GM10248 (cell line): ENCODE data around the gene GABBR2.

Source experiments
- CTCF ChIA-PET: fragments of 300-600 bp; sonication (Branson Sonifier 250); formaldehyde crosslinking; extraction: SDS; loops from one replicate; lab custom pipeline; 2021; ENCODE audit warnings: antibody characterized with exemption; lab: Yijun Ruan, JAX
- POLR2A ChIA-PET: fragments of 350-650 bp; sonication (Branson Sonifier 250); formaldehyde crosslinking; extraction: SDS; loops from one replicate; lab custom pipeline; 2020; ENCODE audit warnings: antibody characterized with exemption; lab: Yijun Ruan, JAX
- DNase-seq: peaks from one replicate; pipeline ENCODE4 v3.0.0; 2012; ENCODE audit errors: extremely low spot score
- CTCF ChIP-seq: IDR thresholded peaks from 2 replicates; pipeline ENCODE4 v1.5.1; 2012; ENCODE audit warnings: mild to moderate bottlenecking, low read depth; ENCODE audit errors: extremely low read depth, missing control alignments, control extremely low read depth

Gene GABBR2

GRCh38 chr9:98409719-98410118, 299.0 kb downstream of the GABBR2 start:
- no peak for TF ChIP-seq CTCF
- no peak for DNase-seq
- CTCF ChIA-PET = interaction anchor here (1.3 to 1.4 kb wide), 3 partner anchors 10 to 30 kb away, joined by 3 read pairs; no protein-coding TSS in a partner anchor
- POLR2A ChIA-PET = no interaction called here

GRCh38 chr9:98406469-98406868, 302.3 kb downstream of the GABBR2 start:
- no peak for DNase-seq
- ChIA-PET CTCF (no interaction called here), POLR2A (no interaction called here)
- TF ChIP-seq CTCF = no peak

- CTCF ChIA-PET = no interaction called here
- POLR2A ChIA-PET = no interaction called here
- no peak for TF ChIP-seq CTCF
- DNase-seq = no peak
Measured at GRCh38 chr9:98404237-98404636, 304.5 kb downstream of the GABBR2 start.

GRCh38 chr9:98403715-98404114, 305.0 kb downstream of the GABBR2 start:
- no peak for DNase-seq
- no peak for TF ChIP-seq CTCF
- ChIA-PET POLR2A (no interaction called here), CTCF (no interaction called here)

- ChIA-PET CTCF (no interaction called here), POLR2A (no interaction called here)
- no peak for DNase-seq
- no peak for TF ChIP-seq CTCF
Measured at GRCh38 chr9:98402019-98402840, 306.5 kb downstream of the GABBR2 start.

- POLR2A ChIA-PET = no interaction called here
- no peak for DNase-seq
- TF ChIP-seq CTCF = no peak
- CTCF ChIA-PET = no interaction called here
Measured at GRCh38 chr9:98401140-98402018, 307.4 kb downstream of the GABBR2 start.
